ENCODE data around the gene EIF2D.

The EIF2D gene

DNA sequence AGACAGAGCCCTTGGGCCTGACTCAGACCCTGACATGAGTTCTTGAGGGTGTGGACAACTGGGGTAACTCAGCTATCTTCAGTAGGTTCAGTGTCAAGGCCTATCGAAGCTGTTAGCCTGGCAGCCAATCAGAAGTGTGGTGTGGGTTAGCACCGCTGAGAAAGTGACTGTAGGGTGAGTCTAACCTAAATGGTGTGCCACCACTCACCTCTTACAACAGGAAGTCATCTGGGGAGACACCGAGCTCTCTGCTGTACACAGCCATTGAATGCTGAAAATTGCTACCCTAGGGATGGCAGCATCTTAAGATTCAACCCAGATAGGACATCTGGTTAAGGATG is 60.3 kb downstream of the EIF2D start:
- DNase-seq (ENCODE audit: low read depth in 1 of 2, low spot score in 1 of 2) = peak; percentile 35 to 72

DNA sequence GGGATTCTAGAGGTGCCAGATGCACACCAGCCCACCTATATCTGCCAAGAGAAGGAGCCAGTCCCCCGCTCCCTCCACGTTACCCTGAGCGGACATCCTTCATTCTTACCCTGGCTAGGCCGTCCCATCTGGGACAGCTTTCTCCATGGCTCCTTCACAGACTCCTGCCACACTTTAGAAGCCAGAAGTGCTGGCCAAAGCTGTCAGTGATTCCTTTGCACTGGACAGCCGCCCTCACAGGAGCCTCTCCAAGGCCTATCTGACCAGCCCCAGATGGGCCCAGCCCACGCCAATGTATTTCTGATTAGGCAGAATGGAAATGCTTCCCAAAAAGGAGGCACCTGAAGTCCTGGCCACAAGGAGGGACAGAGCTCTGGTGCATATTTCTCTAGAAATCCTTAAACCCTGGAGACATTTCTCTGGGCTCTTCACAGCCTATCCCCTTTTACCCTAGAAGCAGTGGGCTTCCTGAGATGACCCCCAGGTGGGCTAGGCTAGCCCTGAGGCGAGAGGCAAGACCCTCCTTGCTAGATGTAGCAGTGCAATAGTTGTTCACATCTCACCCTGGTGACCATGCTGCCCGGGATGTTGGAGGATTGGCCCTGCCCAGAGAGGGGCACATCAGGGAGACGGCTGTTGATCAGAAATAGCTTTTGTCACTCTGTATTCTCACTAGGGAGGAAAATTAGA is 60.8 kb downstream of the EIF2D start:
- no peak for DNase-seq (ENCODE audit: low read depth in 1 of 2, low spot score in 1 of 2)

DNA sequence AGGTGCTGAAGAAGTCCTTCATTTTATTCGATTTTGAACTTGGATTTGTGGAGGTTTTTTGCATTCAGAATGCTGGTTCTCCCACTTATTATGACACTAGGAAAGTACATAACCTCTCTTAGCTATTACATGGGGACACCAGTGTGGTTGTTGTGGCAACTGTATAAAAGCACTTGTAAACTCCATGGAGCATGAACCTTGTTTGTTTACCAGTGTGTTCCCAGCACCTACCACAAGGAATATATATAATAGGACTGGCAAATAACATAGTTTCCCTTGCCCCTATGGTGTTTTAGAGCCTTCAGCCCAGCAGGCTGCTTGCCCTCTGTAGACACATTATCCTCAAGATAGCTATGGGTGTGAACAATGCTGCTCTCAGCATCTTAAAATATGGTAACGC is 61.8 kb downstream of the EIF2D start:
- DNase-seq (ENCODE audit: low read depth in 1 of 2, low spot score in 1 of 2) = no peak

DNA sequence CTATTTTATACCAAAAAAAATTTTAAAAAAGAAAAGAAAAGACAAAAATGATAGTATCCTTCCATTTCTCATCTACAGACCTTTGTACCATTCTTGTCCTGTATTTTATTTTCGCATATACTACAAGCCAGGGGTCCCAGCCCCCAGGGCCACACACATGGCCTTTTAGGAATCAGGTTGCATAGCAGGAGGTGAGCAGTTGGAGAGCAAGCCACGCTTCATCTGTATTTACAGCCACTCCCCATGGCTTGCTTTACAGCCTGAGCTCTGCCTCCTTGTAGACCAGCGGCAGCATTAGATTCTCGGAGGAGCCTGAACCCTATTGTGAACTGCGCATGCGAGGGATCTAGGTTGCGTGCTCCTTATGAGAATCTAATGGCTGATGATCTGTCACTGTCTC is 65.2 kb downstream of the EIF2D start:
- DNase-seq (ENCODE audit: low read depth in 1 of 2, low spot score in 1 of 2) = no peak

DNA sequence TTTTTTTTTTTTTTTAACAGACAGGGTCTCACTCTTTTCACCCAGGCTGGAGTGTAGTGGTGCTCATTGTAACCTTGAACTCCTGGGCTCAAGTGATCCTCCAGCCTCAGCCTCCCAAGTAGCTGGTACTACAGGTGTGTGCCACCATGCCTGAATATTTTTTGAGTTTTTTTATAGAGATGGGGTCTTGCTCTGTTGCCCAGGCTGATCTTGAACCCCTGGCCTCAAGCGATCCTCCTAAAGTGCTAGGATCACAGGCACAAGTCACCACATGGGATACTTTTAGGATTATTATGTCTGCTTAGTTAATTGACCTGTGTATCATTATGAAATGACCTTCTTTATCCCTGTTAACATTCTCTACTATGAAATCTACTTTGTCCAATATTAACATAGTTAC is 66.9 kb downstream of the EIF2D start:
- no peak for DNase-seq (ENCODE audit: low read depth in 1 of 2, low spot score in 1 of 2)

DNA sequence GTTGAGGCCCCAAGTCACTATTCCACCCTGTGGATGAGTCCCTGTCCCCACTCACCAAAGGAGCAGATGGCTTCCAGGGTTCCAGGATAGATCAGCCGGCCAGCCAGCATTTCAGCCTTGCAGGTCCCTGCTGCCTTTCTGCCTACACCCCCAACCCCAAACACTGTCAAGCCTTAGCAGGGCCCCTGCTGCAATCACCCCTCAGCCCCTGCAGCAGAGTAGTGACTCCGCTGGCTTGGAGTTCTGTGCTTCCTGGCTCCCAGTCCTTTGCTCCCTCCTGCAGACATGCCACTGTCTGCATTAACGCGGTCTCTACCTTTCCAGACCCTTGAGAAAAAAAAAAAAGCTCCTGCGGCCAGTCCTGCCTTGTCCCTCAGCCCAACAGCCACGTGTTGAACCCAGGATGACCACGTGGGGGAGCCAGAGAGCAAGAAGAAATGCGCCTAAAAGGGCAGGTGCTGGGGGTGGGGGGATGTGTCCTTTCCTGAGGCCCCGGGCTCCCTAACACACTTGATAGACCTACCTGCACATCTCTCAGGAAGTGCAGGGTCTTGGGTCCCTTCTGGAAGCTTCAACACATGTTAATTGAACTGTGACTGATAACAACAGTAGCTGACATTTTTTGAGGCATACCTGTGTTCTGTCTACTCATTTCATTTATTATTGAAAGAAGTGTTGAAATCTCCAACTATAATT is 67.6 kb downstream of the EIF2D start:
- peak; percentile 80 for DNase-seq (ENCODE audit: low read depth in 1 of 2, low spot score in 1 of 2)

Data from activated CD4-positive, alpha-beta T cell treated with anti-CD3 and anti-CD28 coated beads, Interleukin-2, amount 50 U/mL, for 24 hours (primary cell).